Measurements from ENCODE around the gene ZZZ3. TPM values are rescaled to one million over a fixed set of nuclear protein-coding genes. Genes with fewer than 3 reads are reported as not detected.

ZZZ3 gene
- total RNA-seq, 2 experiments from 2014 or later = 51.4 to 66.4 TPM

DNA sequence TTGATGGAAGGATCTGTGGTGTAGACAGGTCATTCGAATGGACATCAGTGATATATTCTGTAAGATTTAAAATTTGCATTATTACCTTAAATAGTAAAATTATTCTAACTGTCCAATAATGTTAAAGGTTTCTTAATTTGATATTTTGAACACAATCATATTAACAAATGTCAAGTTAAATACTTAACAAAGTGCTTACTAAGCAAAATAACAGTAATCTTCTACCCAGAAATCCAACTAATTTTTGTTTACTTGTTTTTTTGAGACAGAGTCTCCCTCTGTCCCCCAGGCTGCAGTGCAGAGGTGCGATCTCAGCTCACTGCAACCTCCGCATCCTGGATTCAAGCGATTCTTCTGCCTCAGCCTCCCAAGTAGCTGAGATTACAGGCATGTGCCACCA lies 43.2 kb upstream of the ZZZ3 start:
- Histone ChIP-seq H3K9me3 (ENCODE audit: low read length) (no peaks in the 10 kb centered on the region), H3K36me3 (ENCODE audit: insufficient read depth, low read length) (peaks cover 95% of the 10 kb centered on the region), H3K4me1 (ENCODE audit: insufficient read depth, low read length, poor library complexity, severe bottlenecking) (no peaks in the 10 kb centered on the region), H3K4me3 (ENCODE audit: low read depth, low read length, poor library complexity, severe bottlenecking) (no peak overlapping the region), H4K20me1 (ENCODE audit: insufficient read depth, low read length) (no peaks in the 10 kb centered on the region), H2AFZ (ENCODE audit: low read length) (no peak overlapping the region), H3K79me2 (ENCODE audit: insufficient read depth, low read depth, low read length) (no peaks in the 10 kb centered on the region), H3K4me2 (ENCODE audit: low read length) (no peak overlapping the region), H3K27ac (ENCODE audit: low read depth, low read length, poor library complexity, severe bottlenecking) (no peak overlapping the region), H3K9me2 (ENCODE audit: insufficient read depth, low read length) (no peaks in the 10 kb centered on the region)
- ChIA-PET POLR2A (no interaction called here), CTCF (ENCODE audit: unreplicated experiment) (interaction anchor here (0.5 kb wide), 1 partner anchor 646 kb away, joined by 3 read pairs; no protein-coding TSS in a partner anchor)
- no TSS peak for BruUV-seq (replicated peaks)
- no peak for DNase-seq (ENCODE audit: low spot score)
- TF ChIP-seq, protein P1, sequence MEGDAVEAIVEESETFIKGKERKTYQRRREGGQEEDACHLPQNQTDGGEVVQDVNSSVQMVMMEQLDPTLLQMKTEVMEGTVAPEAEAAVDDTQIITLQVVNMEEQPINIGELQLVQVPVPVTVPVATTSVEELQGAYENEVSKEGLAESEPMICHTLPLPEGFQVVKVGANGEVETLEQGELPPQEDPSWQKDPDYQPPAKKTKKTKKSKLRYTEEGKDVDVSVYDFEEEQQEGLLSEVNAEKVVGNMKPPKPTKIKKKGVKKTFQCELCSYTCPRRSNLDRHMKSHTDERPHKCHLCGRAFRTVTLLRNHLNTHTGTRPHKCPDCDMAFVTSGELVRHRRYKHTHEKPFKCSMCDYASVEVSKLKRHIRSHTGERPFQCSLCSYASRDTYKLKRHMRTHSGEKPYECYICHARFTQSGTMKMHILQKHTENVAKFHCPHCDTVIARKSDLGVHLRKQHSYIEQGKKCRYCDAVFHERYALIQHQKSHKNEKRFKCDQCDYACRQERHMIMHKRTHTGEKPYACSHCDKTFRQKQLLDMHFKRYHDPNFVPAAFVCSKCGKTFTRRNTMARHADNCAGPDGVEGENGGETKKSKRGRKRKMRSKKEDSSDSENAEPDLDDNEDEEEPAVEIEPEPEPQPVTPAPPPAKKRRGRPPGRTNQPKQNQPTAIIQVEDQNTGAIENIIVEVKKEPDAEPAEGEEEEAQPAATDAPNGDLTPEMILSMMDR (conservative IDR thresholded peaks at IDR 0.05; ENCODE audit: low read length) = no peak
- no peak for TF ChIP-seq EZH2phosphoT487 (IDR thresholded peaks at IDR 0.05; ENCODE audit: borderline replicate concordance, low read depth, low read length)
- intact Hi-C loops (cut with micrococcal nuclease; ENCODE audit: unreplicated experiment) = no loop called here

DNA sequence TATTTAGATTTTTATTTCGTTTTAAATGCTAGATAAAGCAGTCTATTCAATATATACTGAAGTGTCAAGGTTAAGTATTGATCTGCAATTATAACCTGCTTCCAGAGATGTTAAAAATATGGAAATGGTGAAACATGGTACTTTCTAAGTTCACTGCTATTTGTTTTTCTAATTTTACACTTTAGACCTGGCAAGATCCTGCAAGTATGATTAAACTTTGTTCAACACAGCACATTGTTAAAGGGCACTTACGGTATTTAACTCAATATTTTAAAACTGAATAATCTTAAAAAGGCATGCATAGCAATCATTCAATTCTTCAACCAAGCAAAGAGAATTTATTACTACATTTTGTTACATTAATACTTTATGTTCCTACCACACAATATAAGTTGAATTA lies 35.7 kb upstream of the ZZZ3 start:
- H3K4me3 ChIP-seq (ENCODE audit: low read depth, low read length, poor library complexity, severe bottlenecking) = no peak overlapping the region
- BruUV-seq (replicated peaks) = no TSS peak
- intact Hi-C loops (cut with micrococcal nuclease; ENCODE audit: unreplicated experiment) = loop anchor here (10.0 kb wide), 1 partner anchor 187 kb away; no protein-coding TSS in a partner anchor
- H2AFZ ChIP-seq (ENCODE audit: low read length) = no peak overlapping the region
- no peaks in the 10 kb centered on the region for H4K20me1 ChIP-seq (ENCODE audit: insufficient read depth, low read length)
- ChIA-PET CTCF (ENCODE audit: unreplicated experiment) (no interaction called here), POLR2A (no interaction called here)
- TF ChIP-seq EZH2phosphoT487 (IDR thresholded peaks at IDR 0.05; ENCODE audit: borderline replicate concordance, low read depth, low read length) = no peak
- TF ChIP-seq, protein P1 (conservative IDR thresholded peaks at IDR 0.05; ENCODE audit: low read length) = no peak
- no peaks in the 10 kb centered on the region for H3K9me3 ChIP-seq (ENCODE audit: low read length)
- H3K36me3 ChIP-seq (ENCODE audit: insufficient read depth, low read length) = peaks cover 67% of the 10 kb centered on the region
- no peaks in the 10 kb centered on the region for H3K79me2 ChIP-seq (ENCODE audit: insufficient read depth, low read depth, low read length)
- H3K4me1 ChIP-seq (ENCODE audit: insufficient read depth, low read length, poor library complexity, severe bottlenecking) = no peaks in the 10 kb centered on the region
- H3K4me2 ChIP-seq (ENCODE audit: low read length) = no peak overlapping the region
- H3K27ac ChIP-seq (ENCODE audit: low read depth, low read length, poor library complexity, severe bottlenecking) = no peak overlapping the region
- no peak for DNase-seq (ENCODE audit: low spot score)
- H3K9me2 ChIP-seq (ENCODE audit: insufficient read depth, low read length) = no peaks in the 10 kb centered on the region

DNA sequence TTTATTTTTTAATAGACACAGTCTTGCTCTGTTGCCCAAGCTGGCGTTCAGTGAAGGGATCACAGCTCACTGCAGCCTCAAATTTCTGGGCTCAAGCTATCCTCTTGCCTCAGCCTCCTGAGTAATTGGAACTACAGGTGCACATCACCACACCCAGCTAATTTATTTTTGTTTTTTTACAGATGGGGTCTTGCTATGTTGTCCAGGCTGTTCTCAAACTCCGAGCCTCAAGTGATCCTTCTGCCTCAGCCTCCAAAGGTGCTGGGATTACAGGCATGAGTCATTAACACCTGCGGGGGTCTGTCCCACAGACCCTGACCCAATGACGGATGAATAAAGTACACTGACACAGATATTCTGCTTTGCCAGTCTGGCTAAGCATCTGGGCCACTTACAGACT lies 33.6 kb upstream of the ZZZ3 start:
- no peaks in the 10 kb centered on the region for H4K20me1 ChIP-seq (ENCODE audit: insufficient read depth, low read length)
- no peak for DNase-seq (ENCODE audit: low spot score)
- H3K4me2 ChIP-seq (ENCODE audit: low read length) = no peak overlapping the region
- TF ChIP-seq EZH2phosphoT487 (IDR thresholded peaks at IDR 0.05; ENCODE audit: borderline replicate concordance, low read depth, low read length) = no peak
- TF ChIP-seq, protein P1 (conservative IDR thresholded peaks at IDR 0.05; ENCODE audit: low read length) = no peak
- H3K4me3 ChIP-seq (ENCODE audit: low read depth, low read length, poor library complexity, severe bottlenecking) = no peak overlapping the region
- no TSS peak for BruUV-seq (replicated peaks)
- no peak overlapping the region for H2AFZ ChIP-seq (ENCODE audit: low read length)
- H3K79me2 ChIP-seq (ENCODE audit: insufficient read depth, low read depth, low read length) = no peaks in the 10 kb centered on the region
- POLR2A ChIA-PET = interaction anchor here (0.5 to 0.9 kb wide), 4 partner anchors 92 to 334 kb away, joined by 3 to 4 read pairs (median 3); no protein-coding TSS in a partner anchor
- no peak overlapping the region for H3K27ac ChIP-seq (ENCODE audit: low read depth, low read length, poor library complexity, severe bottlenecking)
- intact Hi-C loops (cut with micrococcal nuclease; ENCODE audit: unreplicated experiment) = loop anchor here (10.0 kb wide), 1 partner anchor 189 kb away; no protein-coding TSS in a partner anchor
- peaks cover 64% of the 10 kb centered on the region for H3K36me3 ChIP-seq (ENCODE audit: insufficient read depth, low read length)
- no peaks in the 10 kb centered on the region for H3K9me2 ChIP-seq (ENCODE audit: insufficient read depth, low read length)
- no peaks in the 10 kb centered on the region for H3K4me1 ChIP-seq (ENCODE audit: insufficient read depth, low read length, poor library complexity, severe bottlenecking)
- CTCF ChIA-PET (ENCODE audit: unreplicated experiment) = no interaction called here
- no peaks in the 10 kb centered on the region for H3K9me3 ChIP-seq (ENCODE audit: low read length)

Data from OCI-LY7 (cell line).